Measurements from ENCODE around the gene VCAN. TPM values are rescaled to one million over a fixed set of nuclear protein-coding genes. Genes with fewer than 3 reads are reported as not detected.

VCAN gene
- 15.8 and 16.6 TPM in 2 replicates for total RNA-seq

GRCh38 chr5:83471405-83472212, at the start of gene VCAN:
VCAN (plus strand) TSS chr5:83471744; CDS start chr5:83483519, 11,775 bp downstream.

Other genes with a start within 250 kb of the VCAN start
- gene HAPLN1, start 249.1 kb downstream of the VCAN start, total RNA-seq = not detected in 2 replicates